DOHH2 (cell line): ENCODE data around the gene SNAP91.

ENCODE experiments used
- EZH2phosphoT487 ChIP-seq: fragments of 200-600 bp; sonication (generic); IDR thresholded peaks from 2 replicates; pipeline ENCODE4 v1.6.1; 2017; ENCODE audit warnings: borderline replicate concordance, mild to moderate bottlenecking, antibody characterized with exemption, low read length, moderate library complexity, mixed read lengths
- TF ChIP-seq, protein P1 (sequence below): fragments of 200-600 bp; sonication (generic); IDR thresholded peaks from one replicate; pipeline ENCODE4 v1.5.1; 2014; ENCODE audit warnings: antibody characterized with exemption, mild to moderate bottlenecking, low read depth, low read length; ENCODE audit not compliant: poor library complexity, severe bottlenecking

DNA sequence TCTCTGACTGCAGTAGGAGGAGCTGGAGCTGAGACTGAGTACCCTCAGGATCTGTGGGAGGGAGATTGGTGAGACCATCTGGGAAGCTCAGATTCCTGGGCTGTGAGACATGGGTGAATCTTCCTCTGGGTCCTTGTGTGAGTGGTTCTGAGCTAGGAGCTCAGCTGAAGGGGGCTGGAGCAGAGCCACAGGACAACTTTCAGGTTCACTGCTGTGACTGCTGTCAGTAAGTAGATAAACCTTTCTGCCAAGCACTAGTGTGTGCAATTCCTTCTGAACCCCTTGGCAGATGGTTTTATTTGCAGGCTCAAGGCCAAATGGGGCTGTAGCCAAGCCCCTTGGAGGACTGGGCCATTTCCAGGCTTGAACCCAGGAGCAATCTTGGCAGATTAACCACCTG is 49.6 kb upstream of the SNAP91 start:
- TF ChIP-seq, protein P1, sequence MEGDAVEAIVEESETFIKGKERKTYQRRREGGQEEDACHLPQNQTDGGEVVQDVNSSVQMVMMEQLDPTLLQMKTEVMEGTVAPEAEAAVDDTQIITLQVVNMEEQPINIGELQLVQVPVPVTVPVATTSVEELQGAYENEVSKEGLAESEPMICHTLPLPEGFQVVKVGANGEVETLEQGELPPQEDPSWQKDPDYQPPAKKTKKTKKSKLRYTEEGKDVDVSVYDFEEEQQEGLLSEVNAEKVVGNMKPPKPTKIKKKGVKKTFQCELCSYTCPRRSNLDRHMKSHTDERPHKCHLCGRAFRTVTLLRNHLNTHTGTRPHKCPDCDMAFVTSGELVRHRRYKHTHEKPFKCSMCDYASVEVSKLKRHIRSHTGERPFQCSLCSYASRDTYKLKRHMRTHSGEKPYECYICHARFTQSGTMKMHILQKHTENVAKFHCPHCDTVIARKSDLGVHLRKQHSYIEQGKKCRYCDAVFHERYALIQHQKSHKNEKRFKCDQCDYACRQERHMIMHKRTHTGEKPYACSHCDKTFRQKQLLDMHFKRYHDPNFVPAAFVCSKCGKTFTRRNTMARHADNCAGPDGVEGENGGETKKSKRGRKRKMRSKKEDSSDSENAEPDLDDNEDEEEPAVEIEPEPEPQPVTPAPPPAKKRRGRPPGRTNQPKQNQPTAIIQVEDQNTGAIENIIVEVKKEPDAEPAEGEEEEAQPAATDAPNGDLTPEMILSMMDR = no peak
- TF ChIP-seq EZH2phosphoT487 = no peak
